Heart right ventricle (tissue), 16 donors: ENCODE measurements around the gene YJEFN3. TPM values are rescaled to one million over a fixed set of nuclear protein-coding genes. Genes with fewer than 3 reads are reported as not detected.
A peak's percentile ranks its signal among the peaks of the same experiment; 100 is the strongest.

Experiments used
- ATAC-seq, 8 donors: fragments of 200-7000 bp; cut with Tn5 transposase; one replicate each; pipeline ENCODE4 v1.9.1; 2020; ENCODE audit warnings: mild to moderate bottlenecking in 8 of 8, moderate library complexity in 8 of 8, moderate number of reproducible peaks in 1 of 8
- DNase-seq, 2 donors: peaks; one replicate each; pipeline ENCODE4 v3.0.0-alpha.2; 2020
- H3K27ac ChIP-seq, 10 donors: fragments of 200-600 bp; sonication (generic) in 2 of 10; one replicate each; pipeline versions ENCODE4 v1.5.0 to v1.8.0; 2020 to 2022; ENCODE audit warnings: mild to moderate bottlenecking in 3 of 10
- H3K27me3 ChIP-seq, 7 donors: fragments of 200-600 bp; one replicate each; pipeline ENCODE4 v1.8.0; 2021 to 2022; ENCODE audit warnings: mild to moderate bottlenecking in 2 of 7
- H3K36me3 ChIP-seq, 9 donors: fragments of 200-600 bp; sonication (generic) in 1 of 9; one replicate each; pipeline versions ENCODE4 v1.5.0 to v1.8.0; 2020 to 2022; ENCODE audit warnings: mild to moderate bottlenecking in 2 of 9
- H3K4me1 ChIP-seq, 9 donors: fragments of 200-600 bp; sonication (generic) in 1 of 9; one replicate each; pipeline versions ENCODE4 v1.5.0 to v1.8.0; 2020 to 2022; ENCODE audit warnings: mild to moderate bottlenecking in 4 of 9
- H3K4me3 ChIP-seq, 10 donors: fragments of 200-600 bp; sonication (generic) in 2 of 10; one replicate each; pipeline versions ENCODE4 v1.5.0 to v1.8.0; 2020 to 2022; ENCODE audit warnings: mild to moderate bottlenecking in 7 of 10, moderate library complexity in 2 of 10
- H3K9me3 ChIP-seq, 11 donors: fragments of 200-600 bp in 10 of 11; sonication (generic) in 2 of 11; one replicate each; pipeline versions ENCODE4 v1.5.0 to v1.8.0; 2013 to 2022; ENCODE audit warnings: mild to moderate bottlenecking in 2 of 11, control low read depth in 1 of 11, moderate library complexity in 1 of 11
- CTCF ChIP-seq, 9 donors: fragments of 200-600 bp; sonication (generic) in 2 of 9; IDR thresholded peaks; one replicate each; pipeline versions ENCODE4 v1.5.0 to v1.8.0; 2021 to 2022; ENCODE audit warnings: antibody characterized with exemption in 9 of 9, mild to moderate bottlenecking in 5 of 9, moderate library complexity in 1 of 9
- WGBS, 2 donors: extraction: QIAGEN DNeasy Blood & Tissue Kit; methylation state at CpG; one replicate each; pipeline ENCODE4 v1.1.7; 2013; ENCODE audit warnings: inconsistent platforms in 1 of 2; 5-methylcytosine and 5-hydroxymethylcytosine counted together
- intact Hi-C, 10 donors: fragments of 100-400 bp; cut with DNase I; formaldehyde crosslinking; loops; one replicate each; pipeline versions ENCODE4 v1.11.1 to v1.14.2; 2022
- polyA plus RNA-seq, 2 donors: library from polyadenylated mRNA; stranded (reverse); fragments of 200-250 nt; gene quantifications; one replicate each; pipeline ENCODE4 v1.2.3, GENCODE V29; 2013
- total RNA-seq, 10 donors: library from RNA; stranded (reverse); fragmentation: NEBNext Ultra II Directional in 3 of 10; extraction: Animal tissue kit (Norgen Biotek cat#: 25700) in 3 of 10; gene quantifications; one replicate each; pipeline versions ENCODE4 v1.2.1 to v1.2.4, GENCODE V29; 2021 to 2023
- donor health status: Arrhythmogenic right ventricular cardiomyopathy.
- donor health status: ischemic (EF 13 %, LVEDD 7.1; RV severe dilation, severe dysfunction).
- donor health status: healthy with polysubstance abuse.
- donor health status: DM: no; HTN: yes; CAD: no.
- donor health status: DM: no; HTN: no; CAD: no.
- donor health status: ischemic (EF 25% LVEDD 6.9; RV normal size, moderate dysfunction).
- donor health status: ischemic (EF 25% LVEDD 5.7; RV mildly dilated, moderate dysfunction).
- donor health status: healthy.
- donor health status: DM: yes; HTN: yes; CAD: no.
- donor health status: Ischemic cardiomyopathy.
- donor health status: ischemic (EF 35%, LVEDD 5.7; RV mildly dilated, moderate dysfunction).
- donor health status: nonischemic (EF 11% LVEDD 7.7; RV severe dilation, severe dysfunction).
- donor health status: DM: yes; HTN: yes; CAD: no.
- donor health status: PGD.
- donor health status: ischemic (EF 29% LVEDD 5.4; RV normal size, mild dysfunction).
- donor health status: nonischemic (EF 23%, LVEDD 6.1; RV moderate dilation, normal function).

Gene YJEFN3
- total and polyA plus RNA-seq, 12 donors: 2.1 to 13.1 (median 2.4) TPM

GRCh38 chr19:19579533-19580361 is 51.0 kb downstream of the YJEFN3 start:
- Histone ChIP-seq H3K27me3 (no peaks in the 10 kb centered on the region), H3K27ac (no peak overlapping the region), H3K36me3 (no peaks in the 10 kb centered on the region), H3K9me3 (no peaks in the 10 kb centered on the region), H3K4me1 (no peaks in the 10 kb centered on the region), H3K4me3 (no peak overlapping the region)
- ATAC-seq: no peak
- no peak for TF ChIP-seq CTCF (IDR thresholded peaks at IDR 0.05)
- no peak for DNase-seq
- 88 to 90% methylated on average over 25 of the region's 25 CpGs for WGBS, 2 donors
- intact Hi-C loops: no loop called here

GRCh38 chr19:19580418-19580817 is 51.7 kb downstream of the YJEFN3 start:
- ATAC-seq (no peak), DNase-seq (no peak)
- intact Hi-C loops: no loop called here
- Histone ChIP-seq H3K36me3 (no peaks in the 10 kb centered on the region), H3K4me1 (no peaks in the 10 kb centered on the region), H3K27me3 (no peaks in the 10 kb centered on the region), H3K27ac (no peak overlapping the region), H3K4me3 (no peak overlapping the region), H3K9me3 (no peaks in the 10 kb centered on the region)
- no peak for TF ChIP-seq CTCF (IDR thresholded peaks at IDR 0.05)
- 94 to 97% methylated on average over 4 of the region's 4 CpGs for WGBS, 2 donors

- intact Hi-C loops: no loop called here
- Histone ChIP-seq H3K4me3 (no peak overlapping the region), H3K9me3 (no peaks in the 10 kb centered on the region), H3K36me3 (no peaks in the 10 kb centered on the region), H3K27ac (no peak overlapping the region), H3K27me3 (no peaks in the 10 kb centered on the region), H3K4me1 (no peaks in the 10 kb centered on the region)
- peak in 2 of 8 donors; percentile 39 to 83 for ATAC-seq
- WGBS, 2 donors: 64 to 79% methylated on average over 13 of the region's 13 CpGs
- no peak for DNase-seq
- no peak for TF ChIP-seq CTCF (IDR thresholded peaks at IDR 0.05)
Measured at GRCh38 chr19:19581391-19581790, 52.7 kb downstream of the YJEFN3 start.

- ATAC-seq (no peak), DNase-seq (no peak)
- TF ChIP-seq CTCF (IDR thresholded peaks at IDR 0.05): no peak
- Histone ChIP-seq H3K4me1 (no peaks in the 10 kb centered on the region), H3K9me3 (no peaks in the 10 kb centered on the region), H3K4me3 (no peak overlapping the region), H3K36me3 (no peaks in the 10 kb centered on the region), H3K27me3 (no peaks in the 10 kb centered on the region), H3K27ac (no peak overlapping the region)
- 86 to 92% methylated on average over 6 of the region's 6 CpGs for WGBS, 2 donors
- intact Hi-C loops: no loop called here
Measured at GRCh38 chr19:19582471-19582870, 53.8 kb downstream of the YJEFN3 start.
